ENCODE results near the gene ZNF334.

DNA sequence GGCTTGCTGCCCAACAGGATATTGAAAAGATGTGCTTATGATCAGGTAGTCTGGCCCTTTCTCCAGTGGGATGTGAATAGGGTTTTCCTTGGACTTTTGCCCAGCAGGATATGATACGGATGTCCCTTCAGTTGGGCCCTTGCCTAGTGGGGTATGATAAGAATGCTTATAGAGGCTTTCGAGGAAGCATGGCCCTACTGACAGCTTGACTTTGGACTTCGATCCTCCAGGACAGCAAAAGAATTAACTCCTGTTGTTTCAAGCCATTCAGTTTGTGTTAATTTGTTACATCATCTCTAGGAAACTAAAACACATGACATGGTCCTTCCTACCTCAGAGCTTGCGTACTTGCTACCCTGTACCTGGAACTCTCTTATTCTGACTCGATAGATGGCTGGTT, 9.7 kb upstream of the ZNF334 start:
- TF ChIP-seq, protein P1, sequence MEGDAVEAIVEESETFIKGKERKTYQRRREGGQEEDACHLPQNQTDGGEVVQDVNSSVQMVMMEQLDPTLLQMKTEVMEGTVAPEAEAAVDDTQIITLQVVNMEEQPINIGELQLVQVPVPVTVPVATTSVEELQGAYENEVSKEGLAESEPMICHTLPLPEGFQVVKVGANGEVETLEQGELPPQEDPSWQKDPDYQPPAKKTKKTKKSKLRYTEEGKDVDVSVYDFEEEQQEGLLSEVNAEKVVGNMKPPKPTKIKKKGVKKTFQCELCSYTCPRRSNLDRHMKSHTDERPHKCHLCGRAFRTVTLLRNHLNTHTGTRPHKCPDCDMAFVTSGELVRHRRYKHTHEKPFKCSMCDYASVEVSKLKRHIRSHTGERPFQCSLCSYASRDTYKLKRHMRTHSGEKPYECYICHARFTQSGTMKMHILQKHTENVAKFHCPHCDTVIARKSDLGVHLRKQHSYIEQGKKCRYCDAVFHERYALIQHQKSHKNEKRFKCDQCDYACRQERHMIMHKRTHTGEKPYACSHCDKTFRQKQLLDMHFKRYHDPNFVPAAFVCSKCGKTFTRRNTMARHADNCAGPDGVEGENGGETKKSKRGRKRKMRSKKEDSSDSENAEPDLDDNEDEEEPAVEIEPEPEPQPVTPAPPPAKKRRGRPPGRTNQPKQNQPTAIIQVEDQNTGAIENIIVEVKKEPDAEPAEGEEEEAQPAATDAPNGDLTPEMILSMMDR (conservative IDR thresholded peaks at IDR 0.05; ENCODE audit: low read length): no peak
- no peak for TF ChIP-seq EZH2phosphoT487 (IDR thresholded peaks at IDR 0.05; ENCODE audit: borderline replicate concordance)
